Right lobe of liver (tissue), 6 donors: ENCODE measurements around the gene METTL21A. TPM values are rescaled to one million over a fixed set of nuclear protein-coding genes. Genes with fewer than 3 reads are reported as not detected.

Source experiments
- ATAC-seq, 4 donors: fragments of 200-7000 bp; cut with Tn5 transposase; one replicate each; pipeline ENCODE4 v1.9.1; 2020; ENCODE audit warnings: mild to moderate bottlenecking in 4 of 4, moderate library complexity in 4 of 4
- DNase-seq, 3 donors: peaks; one replicate each; pipeline ENCODE4 v3.0.0-alpha.2; 2020
- H3K27ac ChIP-seq, 3 donors: fragments of 200-600 bp; one replicate each; pipeline ENCODE4 v1.8.0; 2022
- H3K27me3 ChIP-seq, 2 donors: fragments of 200-600 bp; one replicate each; pipeline ENCODE4 v1.8.0; 2022
- H3K36me3 ChIP-seq, 4 donors: fragments of 200-600 bp; sonication (generic) in 1 of 4; one replicate each; pipeline versions ENCODE4 v1.5.1 to v1.8.0; 2017 to 2022; ENCODE audit warnings: control low read depth in 1 of 4
- H3K4me1 ChIP-seq, 4 donors: fragments of 200-600 bp; sonication (generic) in 1 of 4; one replicate each; pipeline versions ENCODE4 v1.5.1 to v1.8.0; 2017 to 2022; ENCODE audit warnings: control low read depth in 1 of 4
- H3K4me3 ChIP-seq, 3 donors: fragments of 200-600 bp; one replicate each; pipeline ENCODE4 v1.8.0; 2022
- H3K9me3 ChIP-seq, 4 donors: fragments of 200-600 bp; sonication (generic) in 1 of 4; one replicate each; pipeline versions ENCODE4 v1.5.1 to v1.8.0; 2017 to 2022; ENCODE audit warnings: control low read depth in 1 of 4
- POLR2A ChIP-seq: fragments of 450-650 bp; IDR thresholded peaks from one replicate; pipeline ENCODE4 v1.6.1; 2017; ENCODE audit warnings: antibody characterized with exemption, mild to moderate bottlenecking
- WGBS: methylation state at CpG from one replicate; pipeline ENCODE4 v1.1.6; 2018; ENCODE audit warnings: low coverage, low lambda C conversion rate; ENCODE audit not compliant: insufficient coverage; ENCODE audit errors: missing lambda C conversion rate; 5-methylcytosine and 5-hydroxymethylcytosine counted together
- intact Hi-C, 2 donors: fragments of 100-400 bp; cut with DNase I; formaldehyde crosslinking; loops; one replicate each; pipeline versions ENCODE4 v1.11.2 to v1.14.1; 2022
- total RNA-seq, 6 experiments: library from RNA; depleted of rRNA in 2 of 6; stranded (reverse); fragments of >200 nt in 2 of 6; fragmentation: NEBNext Ultra II Directional in 3 of 6; extraction: Animal tissue kit (Norgen Biotek cat#: 25700) in 3 of 6; gene quantifications; one replicate each; pipeline versions ENCODE4 v1.1.0 to v1.2.4, GENCODE V29; 2016 to 2023
- TF ChIP-seq, protein P1 (sequence below), 4 donors: fragments of 200-600 bp in 3 of 4; fragments of 450-650 bp in 1 of 4; IDR thresholded peaks; one replicate each; pipeline versions ENCODE4 v1.5.1 to v1.8.0; 2016 to 2022; ENCODE audit warnings: antibody characterized with exemption in 4 of 4, mild to moderate bottlenecking in 2 of 4
- donor health status: DM: no; HTN: yes; CAD: no.
- donor health status: DM: no; HTN: no; CAD: no.
- donor health status: DM: no; HTN: no; CAD: no.
- donor health status: DM: no; HTN: yes; CAD: no.
- donor health status: DM: no; HTN: yes; CAD: no.

METTL21A gene
- total RNA-seq, 6 experiments from 2014 or later, result 7.2 to 24.1 (median 9.8) TPM

DNA sequence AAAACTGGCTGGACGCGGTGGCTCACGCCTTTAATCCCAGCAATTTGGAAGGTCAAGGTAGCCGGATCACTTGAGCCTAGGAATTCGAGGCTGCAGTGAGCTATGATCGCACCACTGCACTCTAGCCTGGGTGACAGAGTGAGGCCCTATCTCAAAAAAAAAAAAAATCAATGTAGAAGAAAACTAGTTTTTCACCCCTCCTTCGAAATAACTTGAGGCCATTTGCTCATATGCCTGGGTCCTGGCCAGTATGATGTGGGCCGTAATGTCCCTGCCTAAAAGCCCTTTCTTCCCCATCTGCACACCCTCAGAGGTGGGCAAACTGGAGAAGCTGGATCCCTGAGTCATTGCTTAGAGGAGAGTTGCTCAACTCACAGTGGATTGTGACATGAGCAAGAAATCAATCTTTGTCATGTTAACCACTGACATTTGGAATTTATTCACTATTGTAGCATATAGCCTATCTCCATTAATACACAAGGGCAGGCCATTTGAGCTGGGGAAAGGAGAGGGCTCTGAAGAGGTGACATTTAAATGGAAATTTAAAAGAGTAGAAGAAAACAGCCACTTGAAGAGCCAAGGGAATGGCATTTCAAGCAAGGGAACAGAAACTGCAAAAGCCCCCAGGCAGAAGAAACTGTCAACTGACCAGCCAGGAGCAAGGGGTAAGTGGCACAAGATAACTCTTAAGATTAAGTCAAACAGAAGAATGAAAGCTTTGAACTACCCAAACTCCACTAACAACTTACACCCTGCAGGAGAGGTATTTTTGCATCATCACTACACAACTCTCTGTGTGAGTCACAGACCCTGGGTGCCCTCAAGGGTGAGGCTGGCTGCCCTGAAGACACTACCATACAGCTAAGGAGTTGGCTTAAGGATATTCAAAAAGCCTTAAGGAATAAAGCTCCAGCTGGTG, 7.6 kb upstream of the METTL21A start:
- 39% methylated on average over 8 of the region's 8 CpGs for WGBS
- no peak for DNase-seq
- intact Hi-C loops, result loop anchor here in 1 of 2 donors (10.0 kb wide), 2 partner anchors 62 to 108 kb away; partner anchors contain the start of gene CREB1
- Histone ChIP-seq H3K9me3 (no peaks in the 10 kb centered on the region), H3K36me3 (no peaks in the 10 kb centered on the region), H3K27ac (peak overlapping the region in 1 of 3 donors; percentile 58), H3K27me3 (no peaks in the 10 kb centered on the region), H3K4me1 (peaks cover 0 to 12% (median 3%) of the 10 kb centered on the region in 4 donors), H3K4me3 (no peak overlapping the region)
- peak; percentile 72 to 92 (median 89) for ATAC-seq
- TF ChIP-seq POLR2A, result no peak
- TF ChIP-seq, protein P1, sequence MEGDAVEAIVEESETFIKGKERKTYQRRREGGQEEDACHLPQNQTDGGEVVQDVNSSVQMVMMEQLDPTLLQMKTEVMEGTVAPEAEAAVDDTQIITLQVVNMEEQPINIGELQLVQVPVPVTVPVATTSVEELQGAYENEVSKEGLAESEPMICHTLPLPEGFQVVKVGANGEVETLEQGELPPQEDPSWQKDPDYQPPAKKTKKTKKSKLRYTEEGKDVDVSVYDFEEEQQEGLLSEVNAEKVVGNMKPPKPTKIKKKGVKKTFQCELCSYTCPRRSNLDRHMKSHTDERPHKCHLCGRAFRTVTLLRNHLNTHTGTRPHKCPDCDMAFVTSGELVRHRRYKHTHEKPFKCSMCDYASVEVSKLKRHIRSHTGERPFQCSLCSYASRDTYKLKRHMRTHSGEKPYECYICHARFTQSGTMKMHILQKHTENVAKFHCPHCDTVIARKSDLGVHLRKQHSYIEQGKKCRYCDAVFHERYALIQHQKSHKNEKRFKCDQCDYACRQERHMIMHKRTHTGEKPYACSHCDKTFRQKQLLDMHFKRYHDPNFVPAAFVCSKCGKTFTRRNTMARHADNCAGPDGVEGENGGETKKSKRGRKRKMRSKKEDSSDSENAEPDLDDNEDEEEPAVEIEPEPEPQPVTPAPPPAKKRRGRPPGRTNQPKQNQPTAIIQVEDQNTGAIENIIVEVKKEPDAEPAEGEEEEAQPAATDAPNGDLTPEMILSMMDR (IDR thresholded peaks at IDR 0.05), result no peak

DNA sequence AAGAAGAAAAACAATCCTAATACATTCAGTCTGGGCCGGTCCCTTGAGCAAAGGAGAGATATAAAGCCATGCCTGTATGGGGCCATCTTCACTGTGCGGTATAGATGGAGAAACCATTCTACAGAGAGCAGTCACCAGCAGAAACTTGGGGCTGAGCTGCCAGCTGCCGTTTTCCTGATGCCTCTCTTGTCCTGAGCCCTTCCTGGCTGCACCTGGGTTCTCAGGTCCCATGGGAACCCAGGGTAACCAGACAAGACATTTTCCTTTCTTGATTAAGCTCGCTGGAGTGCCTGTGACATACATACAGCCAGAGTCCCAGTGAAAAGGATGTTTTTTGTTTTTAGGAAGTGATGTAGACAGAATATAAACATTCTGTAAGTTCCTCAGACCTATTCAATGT, 5.3 kb upstream of the METTL21A start:
- Histone ChIP-seq H3K27me3 (no peaks in the 10 kb centered on the region), H3K36me3 (no peaks in the 10 kb centered on the region), H3K27ac (no peak overlapping the region), H3K4me3 (no peak overlapping the region), H3K9me3 (no peaks in the 10 kb centered on the region), H3K4me1 (peaks cover 0 to 12% (median 3%) of the 10 kb centered on the region in 4 donors)
- 84% methylated on average over 3 of the region's 4 CpGs for WGBS
- DNase-seq (no peak), ATAC-seq (no peak)
- TF ChIP-seq, protein P1 (IDR thresholded peaks at IDR 0.05), result no peak
- TF ChIP-seq POLR2A, result no peak
- intact Hi-C loops, result loop anchor here in 1 of 2 donors (10.0 kb wide), 2 partner anchors 64 to 106 kb away; partner anchors contain the start of gene CREB1

DNA sequence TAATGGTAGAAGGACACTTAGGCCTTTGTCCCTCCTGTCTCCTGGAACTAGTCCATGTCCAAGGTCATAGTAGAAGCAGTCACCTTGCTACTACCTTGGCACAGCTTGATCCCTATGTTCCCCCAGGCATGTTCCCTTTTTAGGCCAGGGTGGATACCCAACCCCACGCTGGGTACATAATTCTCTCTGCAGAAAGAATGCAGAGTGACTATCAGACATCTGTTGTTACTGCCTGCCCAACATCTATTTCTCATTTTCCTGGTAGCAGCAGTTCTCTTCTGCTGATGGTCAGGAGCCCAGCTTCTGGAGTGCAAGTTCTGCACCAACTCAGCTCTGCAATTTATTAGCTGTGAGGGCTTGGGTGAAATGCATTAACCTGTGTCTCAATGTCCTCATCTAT, 4.4 kb upstream of the METTL21A start:
- Histone ChIP-seq H3K4me1 (peaks cover 0 to 12% (median 3%) of the 10 kb centered on the region in 4 donors), H3K27me3 (no peaks in the 10 kb centered on the region), H3K36me3 (no peaks in the 10 kb centered on the region), H3K27ac (no peak overlapping the region), H3K9me3 (no peaks in the 10 kb centered on the region), H3K4me3 (no peak overlapping the region)
- DNase-seq (no peak), ATAC-seq (no peak)
- intact Hi-C loops, result loop anchor here in 1 of 2 donors (10.0 kb wide), 1 partner anchor 105 kb away; no protein-coding TSS in a partner anchor
- TF ChIP-seq POLR2A, result no peak
- TF ChIP-seq, protein P1 (IDR thresholded peaks at IDR 0.05), result no peak
- WGBS, result 100% methylated on average over 1 of the region's 1 CpG

DNA sequence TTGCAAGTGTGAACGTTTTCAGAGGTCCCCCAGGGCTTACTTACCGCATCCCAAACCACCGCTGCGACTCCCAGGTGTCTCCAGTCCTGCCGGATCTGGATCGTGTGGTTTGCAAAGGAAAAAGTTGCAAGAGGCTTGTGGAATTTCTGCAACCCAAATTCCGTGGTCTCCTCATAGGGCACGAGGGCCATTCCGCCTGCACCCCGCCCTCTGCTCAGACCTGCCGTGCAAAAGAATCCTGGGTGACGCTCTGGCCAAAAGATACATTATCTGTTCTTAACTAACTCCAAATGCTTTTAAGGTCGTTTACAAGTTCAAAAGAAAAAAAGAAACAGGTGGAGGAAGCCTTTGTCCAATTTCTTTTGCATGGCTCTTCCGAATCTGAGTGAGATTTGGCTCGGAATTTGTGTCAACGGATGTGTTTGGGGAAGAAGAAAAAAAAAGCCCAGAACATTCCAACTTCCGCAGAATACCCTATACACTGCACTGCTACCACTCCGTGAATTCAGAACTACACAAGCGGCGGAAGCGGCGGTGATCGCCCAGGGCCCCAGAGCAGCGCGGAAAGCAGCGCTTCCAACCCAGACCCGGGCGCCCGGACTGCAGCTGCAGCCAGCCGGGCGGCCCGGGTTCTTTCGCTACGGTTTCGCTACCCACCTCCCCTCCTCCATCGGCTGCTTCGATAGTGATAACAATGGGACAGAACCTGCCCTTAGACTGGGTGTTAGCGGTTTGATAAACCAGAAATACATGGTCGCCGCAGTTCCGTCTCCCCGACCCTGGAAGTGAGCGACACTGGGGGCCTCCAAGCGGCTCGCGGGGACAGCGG, 795 bp downstream of the METTL21A start:
- H3K4me1 ChIP-seq, result peaks cover 0 to 13% (median 3%) of the 10 kb centered on the region in 4 donors
- peaks cover 0 to 16% (median 0%) of the 10 kb centered on the region in 4 donors for H3K36me3 ChIP-seq
- intact Hi-C loops, result loop anchor here in 1 of 2 donors (10.0 kb wide), 1 partner anchor 110 kb away; no protein-coding TSS in a partner anchor
- TF ChIP-seq, protein P1 (IDR thresholded peaks at IDR 0.05), result no peak
- TF ChIP-seq POLR2A, result no peak
- peak overlapping the region; percentile 95 to 97 (median 95) for H3K27ac ChIP-seq
- H3K4me3 ChIP-seq, result peak overlapping the region; percentile 78 to 97 (median 79)
- no peaks in the 10 kb centered on the region for H3K27me3 ChIP-seq
- H3K9me3 ChIP-seq, result no peaks in the 10 kb centered on the region
- peak; percentile 79 to 83 (median 82) for DNase-seq
- WGBS, result 4% methylated on average over 27 of the region's 47 CpGs
- ATAC-seq, result peak; percentile 51 to 63 (median 56)
